ENCODE results near the gene ARMH3.

ARMH3 gene

DNA sequence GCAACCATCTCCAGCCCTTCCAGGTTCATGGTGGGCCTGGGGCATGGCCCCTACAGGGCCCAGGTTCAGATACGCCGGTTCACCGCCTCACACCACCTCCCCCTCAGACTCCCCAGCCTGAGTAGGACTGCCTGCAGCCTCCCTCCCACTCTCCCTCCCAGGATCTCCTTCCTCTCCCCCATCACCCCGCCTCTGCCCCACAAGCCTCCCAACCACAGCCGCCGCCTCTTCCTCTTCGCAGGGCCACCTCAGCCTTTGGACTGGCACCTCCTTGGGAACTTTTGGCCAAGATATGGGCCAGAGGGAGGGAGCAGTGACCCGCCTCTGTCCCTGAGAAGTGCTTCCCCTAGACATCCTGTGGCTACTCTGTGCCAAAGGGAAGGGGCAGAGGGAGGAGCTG, 221.6 kb downstream of the ARMH3 start:
- Histone ChIP-seq H3K9me3 (ENCODE audit: insufficient read depth, low read depth, low read length) (peaks cover 7% of the 10 kb centered on the region), H2BK5ac (ENCODE audit: low read depth, low read length, poor library complexity) (no peak overlapping the region), H3K18ac (ENCODE audit: low read length) (no peak overlapping the region), H4K91ac (ENCODE audit: low read depth, low read length) (no peak overlapping the region), H3K4me3 (ENCODE audit: low read depth, low read length) (no peak overlapping the region), H2AFZ (ENCODE audit: insufficient read depth, low read length, poor library complexity) (no peak overlapping the region), H3K23ac (ENCODE audit: low read length) (no peak overlapping the region), H3K27ac (ENCODE audit: low read depth, low read length) (no peak overlapping the region), H3K9ac (ENCODE audit: low read length) (no peak overlapping the region), H3K27me3 (ENCODE audit: insufficient read depth, low read length) (no peaks in the 10 kb centered on the region), H2BK12ac (ENCODE audit: low read length) (no peak overlapping the region), H4K12ac (ENCODE audit: low read depth, low read length) (no peak overlapping the region), H3K79me2 (ENCODE audit: control insufficient read depth, insufficient read depth, low read length, poor library complexity) (no peaks in the 10 kb centered on the region), H2BK120ac (ENCODE audit: insufficient read depth, low read length, poor library complexity) (no peak overlapping the region), H4K8ac (ENCODE audit: low read depth, low read length) (no peak overlapping the region), H3K36me3 (ENCODE audit: control insufficient read depth in 1 of 2, insufficient read depth in 2 of 2, low read length in 2 of 2) (no peaks in the 10 kb centered on the region), H3K14ac (ENCODE audit: low read length) (no peak overlapping the region), H3K4me2 (ENCODE audit: low read length) (no peak overlapping the region), H3K79me1 (ENCODE audit: low read length) (peaks cover 2% of the 10 kb centered on the region), H2AK5ac (ENCODE audit: low read length) (no peak overlapping the region), H3K4ac (ENCODE audit: low read depth, low read length) (no peak overlapping the region), H3K4me1 (ENCODE audit: control insufficient read depth in 1 of 2, insufficient read depth in 2 of 2, low read length in 2 of 2) (peaks cover 9 to 14% of the 10 kb centered on the region in 2 experiments)
- DNase-seq = no peak
- WGBS (ENCODE audit: extremely low coverage, insufficient coverage, insufficient read length) = no CpG with 5 or more reads among the region's 8 CpGs

DNA sequence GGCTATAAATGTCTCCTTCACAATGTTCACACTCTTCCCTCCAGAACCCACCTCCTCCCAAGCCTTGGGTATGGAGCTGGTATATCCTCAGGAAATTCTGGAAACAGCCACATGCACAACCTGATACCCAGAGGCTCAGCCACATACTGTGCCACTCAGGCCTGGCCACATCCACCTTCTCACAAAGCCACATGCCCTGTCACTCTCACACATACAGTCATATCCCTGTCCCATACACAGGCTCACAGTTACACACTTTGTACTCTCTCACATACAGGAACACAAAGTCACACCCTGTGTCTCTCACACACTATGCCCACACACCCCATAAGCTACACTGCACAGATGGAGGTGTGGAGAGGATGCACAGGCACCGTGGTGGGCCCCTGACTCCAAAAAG, 222.5 kb downstream of the ARMH3 start:
- H3K27ac ChIP-seq (ENCODE audit: low read depth, low read length) = no peak overlapping the region
- H3K9ac ChIP-seq (ENCODE audit: low read length) = no peak overlapping the region
- H3K4me2 ChIP-seq (ENCODE audit: low read length) = no peak overlapping the region
- no peak overlapping the region for H2AFZ ChIP-seq (ENCODE audit: insufficient read depth, low read length, poor library complexity)
- no peaks in the 10 kb centered on the region for H3K27me3 ChIP-seq (ENCODE audit: insufficient read depth, low read length)
- no peaks in the 10 kb centered on the region for H3K79me2 ChIP-seq (ENCODE audit: control insufficient read depth, insufficient read depth, low read length, poor library complexity)
- H3K4me3 ChIP-seq (ENCODE audit: low read depth, low read length) = no peak overlapping the region
- no peak overlapping the region for H4K12ac ChIP-seq (ENCODE audit: low read depth, low read length)
- peaks cover 14% of the 10 kb centered on the region in 2 experiments for H3K4me1 ChIP-seq (ENCODE audit: control insufficient read depth in 1 of 2, insufficient read depth in 2 of 2, low read length in 2 of 2)
- H4K8ac ChIP-seq (ENCODE audit: low read depth, low read length) = no peak overlapping the region
- H3K18ac ChIP-seq (ENCODE audit: low read length) = no peak overlapping the region
- WGBS (ENCODE audit: extremely low coverage, insufficient coverage, insufficient read length) = no CpG with 5 or more reads among the region's 1 CpG
- no peak overlapping the region for H3K23ac ChIP-seq (ENCODE audit: low read length)
- no peak for DNase-seq
- H2AK5ac ChIP-seq (ENCODE audit: low read length) = no peak overlapping the region
- H4K91ac ChIP-seq (ENCODE audit: low read depth, low read length) = no peak overlapping the region
- H3K36me3 ChIP-seq (ENCODE audit: control insufficient read depth in 1 of 2, insufficient read depth in 2 of 2, low read length in 2 of 2) = no peaks in the 10 kb centered on the region
- no peak overlapping the region for H3K4ac ChIP-seq (ENCODE audit: low read depth, low read length)
- H2BK120ac ChIP-seq (ENCODE audit: insufficient read depth, low read length, poor library complexity) = no peak overlapping the region
- no peak overlapping the region for H2BK12ac ChIP-seq (ENCODE audit: low read length)
- no peak overlapping the region for H2BK5ac ChIP-seq (ENCODE audit: low read depth, low read length, poor library complexity)
- H3K14ac ChIP-seq (ENCODE audit: low read length) = no peak overlapping the region
- peaks cover 2% of the 10 kb centered on the region for H3K79me1 ChIP-seq (ENCODE audit: low read length)
- peaks cover 7% of the 10 kb centered on the region for H3K9me3 ChIP-seq (ENCODE audit: insufficient read depth, low read depth, low read length)

DNA sequence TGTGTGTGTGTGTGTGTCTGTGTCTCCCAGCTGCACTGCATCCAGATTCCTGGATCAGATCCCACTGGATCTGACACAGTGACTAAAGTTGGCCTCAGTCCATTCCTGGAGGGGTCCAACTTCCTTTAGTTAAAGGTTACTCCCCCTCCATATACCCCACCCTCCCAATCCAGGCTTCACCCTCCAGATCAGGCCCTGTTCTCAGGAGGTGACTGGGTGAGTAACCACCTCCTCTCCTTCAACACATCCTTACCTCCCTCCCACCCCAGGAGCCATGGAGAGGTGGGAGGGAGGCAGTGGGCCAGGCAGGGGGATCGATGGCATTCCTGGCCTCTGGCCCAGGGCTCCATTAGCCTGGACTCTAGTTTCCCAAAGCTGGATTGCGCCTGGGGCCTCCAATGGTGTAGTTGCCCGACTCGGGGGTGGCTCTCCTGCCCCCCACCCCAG, 223.6 kb downstream of the ARMH3 start:
- Histone ChIP-seq H3K9me3 (ENCODE audit: insufficient read depth, low read depth, low read length) (peaks cover 7% of the 10 kb centered on the region), H3K14ac (ENCODE audit: low read length) (no peak overlapping the region), H3K36me3 (ENCODE audit: control insufficient read depth in 1 of 2, insufficient read depth in 2 of 2, low read length in 2 of 2) (peaks cover 0 to 8% of the 10 kb centered on the region in 2 experiments), H2BK120ac (ENCODE audit: insufficient read depth, low read length, poor library complexity) (no peak overlapping the region), H4K8ac (ENCODE audit: low read depth, low read length) (no peak overlapping the region), H3K4me1 (ENCODE audit: control insufficient read depth in 1 of 2, insufficient read depth in 2 of 2, low read length in 2 of 2) (peaks cover 14% of the 10 kb centered on the region in 2 experiments), H2BK5ac (ENCODE audit: low read depth, low read length, poor library complexity) (no peak overlapping the region), H3K9ac (ENCODE audit: low read length) (no peak overlapping the region), H3K23ac (ENCODE audit: low read length) (no peak overlapping the region), H2BK12ac (ENCODE audit: low read length) (no peak overlapping the region), H3K79me1 (ENCODE audit: low read length) (peaks cover 2% of the 10 kb centered on the region), H2AFZ (ENCODE audit: insufficient read depth, low read length, poor library complexity) (no peak overlapping the region), H3K27ac (ENCODE audit: low read depth, low read length) (no peak overlapping the region), H3K27me3 (ENCODE audit: insufficient read depth, low read length) (no peaks in the 10 kb centered on the region), H4K12ac (ENCODE audit: low read depth, low read length) (no peak overlapping the region), H4K91ac (ENCODE audit: low read depth, low read length) (no peak overlapping the region), H2AK5ac (ENCODE audit: low read length) (no peak overlapping the region), H3K4me3 (ENCODE audit: low read depth, low read length) (no peak overlapping the region), H3K4me2 (ENCODE audit: low read length) (no peak overlapping the region), H3K79me2 (ENCODE audit: control insufficient read depth, insufficient read depth, low read length, poor library complexity) (no peaks in the 10 kb centered on the region), H3K18ac (ENCODE audit: low read length) (no peak overlapping the region), H3K4ac (ENCODE audit: low read depth, low read length) (no peak overlapping the region)
- no peak for DNase-seq
- WGBS (ENCODE audit: extremely low coverage, insufficient coverage, insufficient read length) = no CpG with 5 or more reads among the region's 4 CpGs

- Histone ChIP-seq H2AK5ac (ENCODE audit: low read length) (no peak overlapping the region), H3K9me3 (ENCODE audit: insufficient read depth, low read depth, low read length) (peaks cover 7% of the 10 kb centered on the region), H3K4ac (ENCODE audit: low read depth, low read length) (no peak overlapping the region), H3K9ac (ENCODE audit: low read length) (peak overlapping the region; percentile 66), H3K36me3 (ENCODE audit: control insufficient read depth in 1 of 2, insufficient read depth in 2 of 2, low read length in 2 of 2) (peaks cover 0 to 8% of the 10 kb centered on the region in 2 experiments), H3K18ac (ENCODE audit: low read length) (no peak overlapping the region), H3K4me3 (ENCODE audit: low read depth, low read length) (peak overlapping the region; percentile 82), H2AFZ (ENCODE audit: insufficient read depth, low read length, poor library complexity) (peak overlapping the region; percentile 69), H3K79me2 (ENCODE audit: control insufficient read depth, insufficient read depth, low read length, poor library complexity) (no peaks in the 10 kb centered on the region), H2BK5ac (ENCODE audit: low read depth, low read length, poor library complexity) (no peak overlapping the region), H3K79me1 (ENCODE audit: low read length) (peaks cover 2% of the 10 kb centered on the region), H3K14ac (ENCODE audit: low read length) (no peak overlapping the region), H4K12ac (ENCODE audit: low read depth, low read length) (no peak overlapping the region), H2BK120ac (ENCODE audit: insufficient read depth, low read length, poor library complexity) (no peak overlapping the region), H3K27ac (ENCODE audit: low read depth, low read length) (no peak overlapping the region), H4K91ac (ENCODE audit: low read depth, low read length) (no peak overlapping the region), H2BK12ac (ENCODE audit: low read length) (no peak overlapping the region), H3K27me3 (ENCODE audit: insufficient read depth, low read length) (no peaks in the 10 kb centered on the region), H3K4me1 (ENCODE audit: control insufficient read depth in 1 of 2, insufficient read depth in 2 of 2, low read length in 2 of 2) (peaks cover 14% of the 10 kb centered on the region in 2 experiments), H3K4me2 (ENCODE audit: low read length) (peak overlapping the region; percentile 91), H3K23ac (ENCODE audit: low read length) (peak overlapping the region; percentile 50), H4K8ac (ENCODE audit: low read depth, low read length) (peak overlapping the region; percentile 8)
- no peak for DNase-seq
- WGBS (ENCODE audit: extremely low coverage, insufficient coverage, insufficient read length) = no CpG with 5 or more reads among the region's 9 CpGs
Observed at GRCh38 chr10:101831169-101831811, 224.7 kb downstream of the ARMH3 start.

Measured in trophoblast cell (in vitro differentiated cells and primary cell).